ENCODE results near the gene C3orf52. TPM values are rescaled to one million over a fixed set of nuclear protein-coding genes. Genes with fewer than 3 reads are reported as not detected.

The C3orf52 gene
- polyA plus RNA-seq, 1 donor: 8.0 TPM

DNA sequence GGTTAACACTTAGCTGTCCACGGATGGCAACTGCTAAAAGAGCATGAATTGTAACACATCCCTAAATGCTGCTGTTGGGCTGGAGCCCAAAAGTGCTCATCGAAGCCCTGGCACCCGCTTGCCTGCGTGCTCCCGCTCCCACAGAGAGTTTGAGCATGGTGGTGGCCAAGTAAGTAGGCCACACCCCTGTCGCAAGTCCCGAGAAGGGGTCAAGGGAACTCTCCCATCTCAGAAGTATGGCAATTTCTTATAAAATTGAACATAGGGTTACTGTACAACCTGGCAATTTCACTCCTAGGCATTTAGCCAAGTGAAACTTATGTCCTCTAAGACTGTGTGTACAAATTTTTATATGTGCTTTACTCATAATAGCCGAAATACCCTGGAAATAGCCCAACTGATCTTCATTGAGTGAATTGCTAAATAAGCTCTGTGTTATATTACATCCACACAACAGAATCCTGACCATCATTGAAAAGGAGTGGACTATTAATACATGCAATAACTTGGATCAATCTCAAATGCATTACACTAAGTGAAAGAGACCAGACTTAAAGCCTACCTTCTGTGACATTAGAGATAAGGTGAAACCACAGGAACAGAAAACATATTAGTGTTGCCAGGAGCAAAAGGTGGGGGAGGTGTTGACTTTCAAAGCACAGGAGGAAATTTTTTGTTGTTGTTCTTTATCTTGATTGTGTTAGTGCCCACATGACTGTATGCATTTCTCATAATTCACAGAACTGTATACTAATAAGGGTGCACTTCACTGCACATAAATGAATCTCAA is 48.3 kb downstream of the C3orf52 start:
- DNase-seq: no peak

DNA sequence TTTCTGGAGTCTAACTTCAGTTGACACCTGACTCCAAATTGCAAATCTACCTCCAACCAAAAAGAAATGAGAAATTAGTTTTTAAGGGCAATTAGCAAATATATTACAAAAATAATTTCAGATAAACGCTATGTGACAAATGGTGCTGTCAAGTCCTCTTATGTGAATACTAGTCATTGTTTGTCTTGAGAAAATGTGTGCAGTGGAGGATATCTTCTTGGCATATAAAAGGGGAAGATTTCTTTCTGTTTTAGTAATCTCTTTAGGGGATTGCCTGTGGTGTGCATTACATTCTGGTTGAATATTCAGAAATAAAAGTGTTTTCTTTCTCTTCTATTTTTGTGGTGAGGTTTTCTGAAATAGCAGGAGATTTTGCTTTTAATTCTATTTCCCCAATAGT is 49.9 kb downstream of the C3orf52 start:
- DNase-seq: no peak

GRCh38 chr3:112136959-112137693 is 50.9 kb downstream of the C3orf52 start:
- DNase-seq: peak; percentile 68

DNA sequence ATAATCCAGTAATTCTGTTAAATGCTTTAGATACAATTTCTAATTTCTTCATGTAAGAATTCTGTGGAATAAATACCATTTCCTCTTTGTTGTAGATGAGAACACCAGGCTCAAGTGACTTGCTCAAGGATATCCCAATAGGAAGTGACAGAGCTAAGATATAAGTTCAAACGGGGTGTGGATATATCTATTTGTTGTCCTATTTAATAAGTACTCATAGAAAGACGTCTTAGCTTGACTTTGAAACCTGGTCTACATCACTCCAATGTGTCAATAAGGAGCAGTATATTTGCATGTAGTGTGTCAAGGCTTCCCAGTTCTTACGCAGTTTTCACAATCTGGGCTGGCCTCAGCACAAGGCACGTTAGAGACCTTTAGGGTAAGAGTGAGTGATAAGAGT is 51.6 kb downstream of the C3orf52 start:
- DNase-seq: no peak

- no peak for DNase-seq
Measured at GRCh38 chr3:112138219-112138969, 52.2 kb downstream of the C3orf52 start.

GRCh38 chr3:112140584-112140983 is 54.4 kb downstream of the C3orf52 start:
- DNase-seq: no peak

DNA sequence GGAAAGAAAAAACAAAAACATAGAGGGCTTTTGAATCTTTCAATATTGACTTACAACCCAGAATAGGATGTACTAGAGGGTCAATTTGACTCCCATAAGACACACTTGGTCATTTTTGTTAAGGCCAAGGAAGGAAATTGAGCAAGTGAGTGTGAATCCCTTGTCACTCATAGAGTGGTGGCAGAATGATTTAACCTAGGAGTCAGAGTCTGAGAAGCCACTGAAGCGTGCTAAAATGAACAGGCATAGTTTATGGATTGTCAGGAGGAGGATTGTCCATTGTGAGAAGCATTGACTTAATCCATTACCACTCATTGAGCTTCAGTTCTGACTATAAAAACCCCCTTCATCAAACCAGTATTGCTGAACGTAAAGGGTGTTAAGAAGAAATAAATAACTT is 55.1 kb downstream of the C3orf52 start:
- DNase-seq: no peak

- no peak for DNase-seq
Measured at GRCh38 chr3:112143251-112143650, 57.1 kb downstream of the C3orf52 start.

GRCh38 chr3:112143689-112144088 is 57.5 kb downstream of the C3orf52 start:
- no peak for DNase-seq

GRCh38 chr3:112149136-112149535 is 62.9 kb downstream of the C3orf52 start:
- DNase-seq: no peak

DNA sequence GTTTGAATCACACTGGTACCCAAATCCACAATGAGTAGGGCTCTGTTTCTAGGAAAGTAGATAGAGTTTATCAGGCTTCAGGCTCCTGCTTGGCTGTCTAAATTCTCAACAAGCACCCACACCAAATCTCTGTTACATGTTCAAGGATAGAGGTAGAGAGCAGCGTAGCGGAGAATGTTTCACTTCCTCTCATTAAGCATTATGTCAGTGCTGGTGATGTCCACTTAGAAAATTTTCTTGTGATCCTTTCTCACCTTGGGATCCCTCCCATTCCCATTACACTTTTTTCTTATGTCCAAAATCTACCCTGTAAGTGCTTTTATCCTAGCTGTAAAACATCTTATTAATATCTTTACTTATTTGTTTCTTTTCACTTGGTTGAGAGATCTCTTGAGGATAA is 81.6 kb downstream of the C3orf52 start:
- DNase-seq: no peak

Other genes with a start within 250 kb of the C3orf52 start
- gene PHLDB2, start 227.1 kb upstream of the C3orf52 start, polyA plus RNA-seq (ENCODE audit: insufficient read length): 122 TPM
- gene ABHD10, start 107.4 kb upstream of the C3orf52 start, polyA plus RNA-seq (ENCODE audit: insufficient read length): 57.9 TPM
- 2.3 TPM for gene TAGLN3, start 87.5 kb upstream of the C3orf52 start, polyA plus RNA-seq (ENCODE audit: insufficient read length)
- gene TMPRSS7, start 51.7 kb upstream of the C3orf52 start, polyA plus RNA-seq (ENCODE audit: insufficient read length): not detected
- gene GCSAM, start 46.9 kb downstream of the C3orf52 start, polyA plus RNA-seq (ENCODE audit: insufficient read length): 3.0 TPM
- 1.2 TPM for gene SLC9C1, start 207.8 kb downstream of the C3orf52 start, polyA plus RNA-seq (ENCODE audit: insufficient read length)
- gene CD200, start 246.8 kb downstream of the C3orf52 start, polyA plus RNA-seq (ENCODE audit: insufficient read length): 41.6 TPM

Data from left kidney (tissue), 2 donors.